GM04504 (cell line): ENCODE results near the gene SORCS3.

Experiments
- DNase-seq: peaks from one replicate; pipeline ENCODE4 v3.0.0-alpha.2; 2012; ENCODE audit warnings: low read depth

SORCS3 gene

GRCh38 chr10:105266966-105267539 is 626.0 kb downstream of the SORCS3 start:
- no peak for DNase-seq

- DNase-seq, result no peak
These were observed 627.9 kb downstream of the SORCS3 start for GRCh38 chr10:105268961-105269360.

GRCh38 chr10:105269689-105270088 is 628.6 kb downstream of the SORCS3 start:
- no peak for DNase-seq

- DNase-seq, result no peak
These were observed 633.5 kb downstream of the SORCS3 start for GRCh38 chr10:105274556-105275070.

GRCh38 chr10:105278439-105278838 is 637.3 kb downstream of the SORCS3 start:
- DNase-seq, result no peak

GRCh38 chr10:105279101-105279500 is 638.0 kb downstream of the SORCS3 start:
- DNase-seq, result no peak

GRCh38 chr10:105280895-105281294 is 639.8 kb downstream of the SORCS3 start:
- no peak for DNase-seq

GRCh38 chr10:105284476-105285215 is 643.6 kb downstream of the SORCS3 start:
- DNase-seq, result no peak

- DNase-seq, result no peak
These were observed 646.9 kb downstream of the SORCS3 start for GRCh38 chr10:105288026-105288425.

- DNase-seq, result no peak
These were observed 647.5 kb downstream of the SORCS3 start for GRCh38 chr10:105288613-105289012.

GRCh38 chr10:105291571-105291970 is 650.5 kb downstream of the SORCS3 start:
- DNase-seq, result no peak

GRCh38 chr10:105292236-105292635 is 651.1 kb downstream of the SORCS3 start:
- no peak for DNase-seq
